Superior temporal gyrus (tissue), 1 donor: ENCODE data around the gene NUMA1.

Experiments used
- DNase-seq: peaks from one replicate; pipeline ENCODE4 v3.0.0-alpha.2; 2016; ENCODE audit errors: extremely low spot score

NUMA1 gene

GRCh38 chr11:72080326-72081183 lies at the start of gene NUMA1, which contains the start of gene LRRC51:
Gene NUMA1, minus strand, starts transcription at chr11:72080542. Its CDS starts 44,599 bp downstream, at chr11:72035943.
Gene LRRC51, plus strand, starts transcription at chr11:72080850. Its CDS starts 8,234 bp downstream, at chr11:72089084.
- peak; percentile 100 for DNase-seq

GRCh38 chr11:72129381-72129780 lies 49.0 kb upstream of the NUMA1 start:
- DNase-seq = no peak

GRCh38 chr11:72127923-72128322 lies 47.6 kb upstream of the NUMA1 start:
- no peak for DNase-seq

GRCh38 chr11:72125956-72126355 lies 45.6 kb upstream of the NUMA1 start:
- DNase-seq = no peak

GRCh38 chr11:72124046-72124445 lies 43.7 kb upstream of the NUMA1 start:
- no peak for DNase-seq

GRCh38 chr11:72123117-72123653 lies 42.8 kb upstream of the NUMA1 start:
- DNase-seq = no peak

GRCh38 chr11:72122607-72123006 lies 42.3 kb upstream of the NUMA1 start:
- DNase-seq = no peak

GRCh38 chr11:72120930-72121329 lies 40.6 kb upstream of the NUMA1 start:
- no peak for DNase-seq

GRCh38 chr11:72119198-72119597 lies 38.9 kb upstream of the NUMA1 start:
- DNase-seq = no peak

GRCh38 chr11:72116019-72116755 lies 35.8 kb upstream of the NUMA1 start:
- no peak for DNase-seq

- no peak for DNase-seq
These were observed 34.2 kb upstream of the NUMA1 start for GRCh38 chr11:72114570-72114969.

- DNase-seq = peak; percentile 20
These were observed 32.9 kb upstream of the NUMA1 start for GRCh38 chr11:72112978-72113808.

- peak; percentile 100 for DNase-seq
These were observed 32.0 kb upstream of the NUMA1 start, which contains the start of gene ANAPC15 for GRCh38 chr11:72112143-72112977. Gene ANAPC15, minus strand, starts transcription at chr11:72112695. Its CDS starts 1,419 bp downstream, at chr11:72111276.

GRCh38 chr11:72111300-72112142 lies 31.2 kb upstream of the NUMA1 start:
- DNase-seq = no peak

GRCh38 chr11:72105888-72106287 lies 25.5 kb upstream of the NUMA1 start, which contains the start of gene TOMT:
Gene TOMT, plus strand, starts transcription at chr11:72105924. Its CDS starts 28 bp downstream, at chr11:72105952.
- no peak for DNase-seq

- DNase-seq = no peak
These were observed 23.4 kb upstream of the NUMA1 start for GRCh38 chr11:72103754-72104167.

GRCh38 chr11:72102946-72103753 lies 22.8 kb upstream of the NUMA1 start, which contains the start of gene LAMTOR1:
Gene LAMTOR1, minus strand, starts transcription at chr11:72103297. Its CDS starts 73 bp downstream, at chr11:72103224.
- DNase-seq = peak; percentile 100

- no peak for DNase-seq
These were observed 22.2 kb upstream of the NUMA1 start for GRCh38 chr11:72102631-72102945.

- DNase-seq = no peak
These were observed 21.8 kb upstream of the NUMA1 start for GRCh38 chr11:72102162-72102561.
